Left forelimb (tissue), 1 donor: ENCODE measurements around the gene CFAP20DC.
"Not testable (repeated sequence)": the region's sequence is repeated elsewhere in the genome, so short reads cannot be mapped to it uniquely, and the experiment has no call there.

Source experiments
- DNase-seq: peaks from one replicate; pipeline ENCODE4 v3.0.0-alpha.2; 2018; ENCODE audit warnings: low spot score

The CFAP20DC gene

GRCh38 chr3:58867621-58868020 is 182.2 kb downstream of the CFAP20DC start:
- DNase-seq: no peak

DNA sequence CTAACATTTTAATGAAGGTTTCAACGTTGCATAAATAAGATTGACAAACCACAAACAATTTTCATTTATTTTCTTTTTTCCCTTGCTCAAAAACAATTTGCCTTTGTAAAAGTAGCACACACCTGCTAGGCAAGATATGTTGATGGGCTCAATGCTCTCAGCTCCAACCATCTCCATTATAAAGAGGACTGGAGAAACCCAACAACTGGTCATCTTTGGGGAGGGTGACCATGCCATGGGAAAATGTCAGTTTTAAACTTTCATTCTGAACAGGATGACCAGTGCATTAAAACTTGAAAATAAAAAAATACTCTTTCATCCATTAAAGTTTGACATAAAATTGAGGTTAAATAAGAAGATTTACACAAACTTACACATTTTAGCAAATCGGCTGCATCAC is 183.7 kb downstream of the CFAP20DC start:
- DNase-seq: no peak

DNA sequence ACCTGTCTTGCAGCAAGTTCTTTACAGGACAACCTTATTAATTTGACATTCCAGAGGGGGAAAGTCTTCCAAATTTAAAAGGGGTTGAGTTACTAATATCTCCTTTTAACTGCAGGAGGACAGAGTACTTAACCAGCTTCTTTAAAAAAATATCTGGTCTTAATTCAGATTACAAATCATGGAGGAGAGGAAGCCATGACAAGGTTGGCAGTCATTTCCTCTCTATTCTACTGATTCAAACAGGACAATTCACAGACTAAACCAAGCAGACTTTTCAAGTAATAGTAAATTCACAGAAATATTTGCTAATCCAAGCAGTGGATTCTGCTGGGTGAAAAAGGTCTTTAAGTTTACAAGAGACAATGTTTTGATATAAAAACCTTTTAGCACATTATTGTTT is 185.3 kb downstream of the CFAP20DC start:
- DNase-seq: no peak

DNA sequence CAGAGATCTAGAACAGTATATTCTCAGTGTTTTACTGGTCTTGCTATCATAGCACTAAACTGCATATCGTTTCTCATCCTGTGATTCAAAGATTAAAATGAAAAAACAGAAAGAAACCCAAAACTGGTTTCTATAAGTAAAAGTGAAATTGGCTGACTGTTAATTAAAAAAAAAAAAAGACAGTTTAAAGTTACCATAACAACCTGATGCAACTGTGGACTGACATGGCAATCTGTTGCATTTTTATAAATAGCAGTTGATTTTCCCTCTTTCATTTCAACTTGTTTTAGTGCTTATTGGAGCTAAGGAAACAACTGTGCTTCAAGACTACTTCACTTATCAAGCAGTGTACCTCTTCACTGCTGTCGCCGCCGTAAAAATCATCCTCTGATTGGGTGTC is 186.6 kb downstream of the CFAP20DC start:
- no peak for DNase-seq

GRCh38 chr3:58861551-58861950 is 188.3 kb downstream of the CFAP20DC start:
- no peak for DNase-seq

GRCh38 chr3:58858126-58858525 is 191.7 kb downstream of the CFAP20DC start:
- no peak for DNase-seq

GRCh38 chr3:58857402-58857801 is 192.4 kb downstream of the CFAP20DC start:
- DNase-seq: no peak

DNA sequence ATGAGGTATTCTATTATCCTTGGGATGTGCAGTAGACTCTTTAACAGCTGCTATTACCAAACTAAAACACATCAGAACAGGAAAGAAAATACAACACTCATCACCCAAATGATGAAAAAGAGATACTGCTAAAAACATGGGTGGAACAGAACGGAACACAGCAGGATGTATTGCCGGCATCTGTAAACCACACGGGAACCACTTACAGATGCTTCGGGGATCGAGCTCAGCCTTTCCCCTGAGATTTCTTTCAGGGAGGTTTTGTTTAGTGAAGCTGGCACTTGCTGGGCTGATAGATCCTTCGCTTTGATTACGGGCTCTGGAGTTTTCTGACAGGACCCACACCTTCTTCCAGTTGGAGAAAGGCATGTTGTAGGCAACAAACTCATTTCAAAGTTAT is 201.0 kb downstream of the CFAP20DC start:
- no peak for DNase-seq

DNA sequence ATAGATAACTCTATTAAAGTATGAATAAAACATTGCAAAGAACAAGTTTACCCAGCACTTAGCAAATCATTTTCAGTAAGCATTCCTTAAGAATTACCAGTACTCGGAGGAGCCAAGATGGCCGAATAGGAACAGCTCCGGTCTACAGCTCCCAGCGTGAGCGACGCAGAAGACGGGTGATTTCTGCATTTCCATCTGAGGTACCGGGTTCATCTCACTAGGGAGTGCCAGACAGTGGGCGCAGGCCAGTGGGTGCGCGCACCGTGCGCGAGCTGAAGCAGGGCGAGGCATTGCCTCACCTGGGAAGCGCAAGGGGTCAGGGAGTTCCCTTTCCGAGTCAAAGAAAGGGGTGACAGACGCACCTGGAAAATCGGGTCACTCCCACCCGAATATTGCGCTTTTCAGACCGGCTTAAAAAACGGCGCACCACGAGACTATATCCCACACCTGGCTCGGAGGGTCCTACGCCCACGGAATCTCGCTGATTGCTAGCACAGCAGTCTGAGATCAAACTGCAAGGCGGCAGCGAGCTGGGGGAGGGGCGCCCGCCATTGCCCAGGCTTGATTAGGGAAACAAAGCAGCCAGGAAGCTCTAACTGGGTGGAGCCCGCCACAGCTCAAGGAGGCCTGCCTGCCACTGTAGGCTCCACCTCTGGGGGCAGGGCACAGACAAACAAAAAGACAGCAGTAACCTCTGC is 207.6 kb downstream of the CFAP20DC start:
- DNase-seq: not testable (repeated sequence)

- no peak for DNase-seq
Observed at GRCh38 chr3:58840949-58841348, 208.9 kb downstream of the CFAP20DC start.

DNA sequence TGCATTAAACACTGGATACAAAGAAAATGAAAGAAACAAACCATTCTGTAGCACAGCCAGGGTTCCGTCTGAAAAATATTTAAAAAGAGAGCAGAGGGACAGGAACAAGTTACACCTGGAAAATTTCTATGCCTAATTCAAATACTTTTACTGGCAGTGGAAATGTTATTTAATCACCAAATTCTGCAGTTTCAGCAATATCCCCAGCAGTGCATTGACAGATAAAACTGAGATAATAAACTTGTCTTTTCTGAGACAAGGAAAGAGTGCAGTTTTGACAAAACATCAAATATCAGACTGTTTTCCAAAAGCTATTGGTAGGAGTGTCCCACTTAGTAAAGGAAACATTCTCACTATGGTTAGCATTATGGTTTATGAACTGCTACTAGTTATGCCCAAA is 209.9 kb downstream of the CFAP20DC start:
- DNase-seq: no peak

GRCh38 chr3:58839187-58839586 is 210.6 kb downstream of the CFAP20DC start:
- no peak for DNase-seq

- no peak for DNase-seq
Observed at GRCh38 chr3:58837856-58838255, 212.0 kb downstream of the CFAP20DC start.

DNA sequence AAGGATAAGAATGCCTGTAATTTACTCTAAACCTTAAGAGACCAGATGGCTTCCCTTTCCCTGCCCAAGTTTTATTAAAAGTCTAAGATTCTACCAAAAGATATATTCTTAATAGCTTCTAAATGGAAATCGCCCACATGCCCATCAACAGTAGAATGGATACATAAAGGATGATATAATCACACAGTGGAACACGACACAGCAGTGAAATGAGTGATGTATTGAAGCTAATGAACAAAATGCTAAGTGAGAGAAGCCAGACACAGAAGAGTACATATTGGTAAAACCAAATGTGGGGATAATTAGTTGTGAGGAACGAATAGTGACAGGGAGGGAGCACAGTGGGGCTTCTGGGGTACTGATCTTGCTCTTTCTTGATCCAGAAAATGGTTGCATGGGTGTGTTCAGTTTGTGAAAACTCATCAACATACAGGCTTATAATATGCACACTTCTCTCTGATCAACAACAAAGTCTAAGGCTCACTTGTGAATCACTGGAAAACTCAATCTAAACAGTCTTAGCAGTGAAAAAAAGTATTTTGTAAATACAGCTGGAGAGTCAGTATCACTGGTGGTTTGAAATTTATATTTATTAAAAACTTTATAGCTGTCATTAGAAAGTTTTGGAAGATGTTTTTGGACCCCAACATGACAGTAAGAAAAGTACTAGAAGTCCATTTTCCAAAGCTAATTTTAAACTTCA is 212.5 kb downstream of the CFAP20DC start:
- no peak for DNase-seq

- no peak for DNase-seq
Observed at GRCh38 chr3:58835086-58835485, 214.7 kb downstream of the CFAP20DC start.

DNA sequence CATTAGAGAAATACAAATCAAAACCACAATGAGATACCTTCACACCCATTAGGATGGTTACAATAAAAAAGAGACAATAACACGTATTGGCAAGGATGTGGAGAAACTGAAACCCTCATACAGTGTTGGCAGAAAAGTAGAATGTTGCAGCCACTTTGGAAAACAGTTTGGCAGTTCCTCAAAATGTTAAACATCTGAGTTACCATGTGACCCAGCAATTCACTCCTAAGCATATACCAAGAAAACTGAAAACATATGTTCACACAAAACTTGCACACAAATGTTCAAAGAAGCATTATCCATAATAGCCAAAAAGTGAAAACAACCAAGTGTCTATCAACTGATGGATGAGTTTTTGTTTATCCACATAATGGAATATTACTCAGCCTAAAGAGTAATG is 216.3 kb downstream of the CFAP20DC start:
- no peak for DNase-seq

DNA sequence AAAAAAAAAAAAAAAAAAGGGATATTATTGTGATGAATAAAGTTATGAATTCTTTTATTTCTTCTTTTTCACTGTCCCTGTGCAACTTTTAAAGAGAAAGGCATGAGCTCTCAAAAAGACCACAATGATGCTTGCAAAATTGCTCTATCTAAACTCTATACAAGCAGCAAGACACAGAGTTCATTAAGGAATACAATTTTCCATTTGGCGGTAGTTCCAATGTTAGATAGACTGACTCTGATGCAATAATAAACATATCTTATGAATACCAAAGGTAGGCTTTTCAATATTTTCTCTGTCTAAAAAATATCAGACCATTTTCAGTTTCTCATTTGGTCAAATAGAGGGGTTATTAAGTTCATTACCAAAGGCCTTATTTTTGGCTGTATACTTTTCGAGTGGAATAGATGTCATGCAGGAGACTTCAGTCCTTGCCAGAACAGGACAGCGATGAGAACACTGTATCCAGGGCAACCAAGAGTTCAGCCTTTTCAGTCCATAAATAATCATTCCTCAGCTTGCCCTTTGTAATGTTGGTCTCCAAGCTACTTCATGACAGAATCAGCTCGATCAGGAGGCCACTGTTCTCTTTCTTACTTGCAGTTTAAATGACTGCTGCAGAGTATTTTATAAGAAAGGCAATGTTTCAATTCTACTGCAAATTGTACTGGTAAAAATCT is 220.4 kb downstream of the CFAP20DC start:
- DNase-seq: no peak

GRCh38 chr3:58824777-58825176 is 225.0 kb downstream of the CFAP20DC start:
- no peak for DNase-seq

GRCh38 chr3:58824285-58824684 is 225.5 kb downstream of the CFAP20DC start:
- DNase-seq: no peak

GRCh38 chr3:58806551-58807244 is 243.1 kb downstream of the CFAP20DC start:
- not testable (repeated sequence) for DNase-seq

DNA sequence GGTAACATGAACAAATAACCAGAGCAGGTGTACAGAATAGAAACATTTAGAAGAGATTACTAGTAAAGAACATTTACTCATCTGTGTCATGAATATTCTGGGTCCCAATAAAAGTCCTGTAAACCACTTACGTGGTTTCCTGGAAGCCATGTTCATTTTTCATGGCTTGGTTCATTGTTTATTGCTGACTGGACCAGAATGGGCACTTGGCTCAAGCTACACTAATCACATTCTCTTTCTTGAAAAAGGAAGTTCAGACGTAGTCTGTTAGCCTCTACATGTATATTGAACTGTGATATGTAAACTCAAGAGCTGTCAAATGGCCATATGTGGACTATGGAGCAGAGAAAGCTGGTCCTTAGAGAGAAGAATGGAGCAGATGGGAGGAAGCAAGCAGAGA is 244.9 kb downstream of the CFAP20DC start:
- no peak for DNase-seq

DNA sequence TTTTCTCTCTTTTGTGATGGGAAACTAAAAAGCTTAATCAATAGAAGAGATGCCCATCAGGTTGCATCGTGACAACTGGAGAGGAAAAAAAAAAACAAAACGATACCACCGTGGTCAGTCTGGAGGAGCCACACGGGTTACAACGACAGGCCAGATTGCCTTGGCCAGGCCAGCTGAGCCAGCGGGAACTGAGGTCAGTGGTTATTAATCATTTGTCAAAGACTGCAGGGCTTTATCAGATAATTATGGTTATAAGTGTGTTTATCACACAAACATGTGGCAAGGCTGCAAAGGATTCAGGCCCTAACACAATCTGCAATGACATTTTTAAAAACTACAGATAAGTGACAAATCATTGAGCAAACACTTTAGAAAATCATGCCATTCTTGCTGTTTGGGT is 248.3 kb downstream of the CFAP20DC start:
- no peak for DNase-seq

DNA sequence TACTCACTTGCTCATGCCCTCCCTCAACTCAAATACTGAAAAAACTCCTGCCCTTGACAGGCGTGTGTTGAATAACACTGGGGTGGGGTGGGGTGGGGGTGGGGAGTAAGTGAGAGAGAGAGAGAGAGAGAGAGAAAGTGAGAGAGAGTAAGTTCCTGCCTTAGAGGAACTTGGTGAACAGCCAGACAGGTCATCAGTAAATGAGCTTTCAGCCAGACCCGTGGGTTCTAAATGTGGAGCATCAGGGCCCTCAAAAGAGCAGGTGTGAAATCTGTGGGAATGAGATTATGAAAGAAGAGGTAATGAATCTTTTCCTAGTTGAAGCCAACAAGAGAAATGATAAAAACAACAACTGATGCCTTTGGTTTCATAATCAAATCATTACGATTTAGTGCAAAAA is 248.9 kb downstream of the CFAP20DC start:
- no peak for DNase-seq
